Activated CD8-positive, alpha-beta memory T cell treated with anti-CD3 and anti-CD28 coated beads for 48 hours (primary cell): ENCODE measurements around the gene DUSP21.
"Not testable (repeated sequence)": the region's sequence is repeated elsewhere in the genome, so short reads cannot be mapped to it uniquely, and the experiment has no call there.

Source experiments
- DNase-seq, 3 experiments: peaks; one replicate each; pipeline ENCODE4 v3.0.0-alpha.2; 2020; ENCODE audit warnings: low read depth in 2 of 3, low spot score in 2 of 3

The DUSP21 gene

GRCh38 chrX:44843753-44844152, at the start of gene DUSP21:
DUSP21 (plus strand) TSS chrX:44844021; CDS start chrX:44844133, 112 bp downstream.
- DNase-seq: no peak

DNA sequence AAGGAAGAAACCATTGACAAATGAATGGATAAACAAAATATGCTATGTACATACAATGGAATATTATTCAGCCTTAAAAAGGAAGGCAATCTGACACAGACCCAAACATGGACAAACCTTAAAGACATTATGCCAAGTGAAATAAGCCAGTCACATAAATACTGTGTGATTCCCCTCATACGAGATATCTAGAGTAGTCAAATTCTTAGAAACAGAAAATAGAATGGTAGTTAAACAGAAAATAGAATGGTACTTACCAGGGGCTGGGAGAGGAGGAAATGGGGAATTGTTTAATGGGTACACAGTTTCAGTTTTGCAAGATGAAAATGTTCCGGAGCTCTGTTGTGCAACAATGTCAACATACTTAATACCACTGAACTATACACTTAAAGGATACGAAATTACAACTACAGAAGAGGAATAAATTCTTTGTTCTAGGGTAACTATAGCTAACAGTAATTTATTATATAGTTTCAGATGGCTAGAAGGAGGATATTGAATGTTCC, 47.8 kb upstream of the DUSP21 start:
- no peak for DNase-seq

GRCh38 chrX:44802613-44803012, 41.2 kb upstream of the DUSP21 start:
- no peak for DNase-seq

GRCh38 chrX:44815681-44816080, 28.1 kb upstream of the DUSP21 start:
- no peak for DNase-seq

- no peak for DNase-seq
Observed at GRCh38 chrX:44816367-44816766, 27.5 kb upstream of the DUSP21 start.

DNA sequence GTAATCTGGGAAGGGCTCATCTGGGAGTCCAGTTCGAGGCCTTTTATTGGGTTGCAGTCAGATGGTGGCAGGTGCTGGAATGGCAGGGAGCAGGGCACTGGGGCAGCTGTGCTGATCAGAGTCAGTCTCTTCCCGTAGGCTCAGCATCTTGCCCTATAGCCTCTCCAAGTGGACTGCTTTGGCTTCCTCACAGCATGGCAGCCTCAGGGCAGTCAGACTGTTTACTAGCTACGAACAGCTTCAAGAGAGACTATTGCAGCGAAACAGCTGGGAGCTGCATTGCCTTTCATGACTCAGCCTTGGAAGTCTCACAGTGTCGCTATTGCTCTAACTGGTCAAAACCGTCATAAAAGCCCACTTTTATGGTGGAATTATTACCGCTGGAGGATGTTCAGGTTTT, 26.8 kb upstream of the DUSP21 start:
- no peak for DNase-seq

DNA sequence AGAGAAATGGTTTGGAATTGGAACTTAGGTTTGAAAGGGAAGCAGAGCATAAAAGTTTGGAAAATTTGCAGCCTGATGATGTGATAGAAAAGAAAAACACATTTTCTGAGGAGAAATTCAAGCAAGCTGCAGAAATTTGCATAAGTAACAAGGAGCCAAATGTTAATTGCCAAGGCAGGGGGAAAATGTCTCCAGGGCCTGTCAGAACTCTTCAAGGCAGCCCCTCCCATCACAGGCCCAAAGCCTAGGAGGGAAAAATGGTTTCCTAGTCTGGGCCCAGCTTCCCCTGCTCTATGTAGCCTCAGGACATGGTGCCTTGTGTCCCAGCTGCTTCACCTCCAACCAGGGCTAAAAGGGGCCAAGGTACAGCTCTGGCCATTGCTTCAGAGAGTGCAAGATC, 21.2 kb upstream of the DUSP21 start:
- no peak for DNase-seq

- not testable (repeated sequence) for DNase-seq
Observed at GRCh38 chrX:44823193-44823592, 20.6 kb upstream of the DUSP21 start.

DNA sequence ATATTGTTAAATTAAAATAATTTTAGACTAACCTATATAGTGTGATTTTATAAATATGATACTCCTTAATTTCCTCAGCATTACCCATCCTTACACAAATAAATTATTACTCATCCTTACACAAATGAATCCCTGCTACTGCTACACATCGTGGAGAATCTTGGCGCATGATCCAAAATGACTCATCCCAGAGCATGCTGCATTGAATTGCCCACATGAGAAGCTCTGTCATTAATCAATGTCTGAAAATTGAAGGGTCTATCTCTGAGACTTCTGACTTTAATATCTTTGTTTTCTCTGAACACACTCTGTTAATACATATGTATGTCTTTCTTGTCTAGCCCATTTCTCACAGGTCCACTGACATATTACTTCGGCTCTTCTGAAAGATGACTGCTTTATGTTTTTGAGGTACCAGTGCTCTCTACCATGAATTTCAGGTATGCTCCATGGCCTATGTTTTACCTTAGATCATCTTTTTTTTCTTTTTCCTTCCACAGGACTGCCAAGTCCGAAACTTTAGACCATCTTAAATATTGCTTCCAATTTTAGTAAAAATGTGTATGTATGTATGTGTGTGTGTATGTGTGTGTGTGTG, 15.7 kb upstream of the DUSP21 start:
- no peak for DNase-seq

- no peak for DNase-seq
Observed at GRCh38 chrX:44829832-44830231, 14.0 kb upstream of the DUSP21 start.

GRCh38 chrX:44842550-44843317, 1.1 kb upstream of the DUSP21 start:
- no peak for DNase-seq

DNA sequence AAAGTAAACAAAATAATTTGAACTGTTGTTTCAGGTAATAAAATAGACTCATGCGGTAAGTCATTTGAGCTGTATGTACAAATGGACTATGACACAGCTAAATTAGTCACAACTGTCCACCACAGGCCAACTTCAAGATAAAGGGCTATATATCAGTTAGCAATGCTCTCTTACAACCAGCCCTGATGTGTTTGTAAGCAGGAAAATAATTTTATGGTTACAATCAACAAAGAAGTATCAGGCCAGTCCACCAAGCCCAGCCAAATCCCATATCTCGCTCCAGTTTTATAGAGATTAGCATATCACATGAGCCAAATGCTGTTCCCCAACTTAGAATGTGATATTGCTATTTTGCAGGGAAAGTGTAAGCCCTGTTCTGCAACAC, 511 bp upstream of the DUSP21 start:
- no peak for DNase-seq

GRCh38 chrX:44844204-44844603, 383 bp downstream of the DUSP21 start:
- DNase-seq: no peak

GRCh38 chrX:44850891-44851290, 7.1 kb downstream of the DUSP21 start:
- DNase-seq: not testable (repeated sequence)

GRCh38 chrX:44871114-44871645, 27.4 kb downstream of the DUSP21 start:
- DNase-seq: no peak

DNA sequence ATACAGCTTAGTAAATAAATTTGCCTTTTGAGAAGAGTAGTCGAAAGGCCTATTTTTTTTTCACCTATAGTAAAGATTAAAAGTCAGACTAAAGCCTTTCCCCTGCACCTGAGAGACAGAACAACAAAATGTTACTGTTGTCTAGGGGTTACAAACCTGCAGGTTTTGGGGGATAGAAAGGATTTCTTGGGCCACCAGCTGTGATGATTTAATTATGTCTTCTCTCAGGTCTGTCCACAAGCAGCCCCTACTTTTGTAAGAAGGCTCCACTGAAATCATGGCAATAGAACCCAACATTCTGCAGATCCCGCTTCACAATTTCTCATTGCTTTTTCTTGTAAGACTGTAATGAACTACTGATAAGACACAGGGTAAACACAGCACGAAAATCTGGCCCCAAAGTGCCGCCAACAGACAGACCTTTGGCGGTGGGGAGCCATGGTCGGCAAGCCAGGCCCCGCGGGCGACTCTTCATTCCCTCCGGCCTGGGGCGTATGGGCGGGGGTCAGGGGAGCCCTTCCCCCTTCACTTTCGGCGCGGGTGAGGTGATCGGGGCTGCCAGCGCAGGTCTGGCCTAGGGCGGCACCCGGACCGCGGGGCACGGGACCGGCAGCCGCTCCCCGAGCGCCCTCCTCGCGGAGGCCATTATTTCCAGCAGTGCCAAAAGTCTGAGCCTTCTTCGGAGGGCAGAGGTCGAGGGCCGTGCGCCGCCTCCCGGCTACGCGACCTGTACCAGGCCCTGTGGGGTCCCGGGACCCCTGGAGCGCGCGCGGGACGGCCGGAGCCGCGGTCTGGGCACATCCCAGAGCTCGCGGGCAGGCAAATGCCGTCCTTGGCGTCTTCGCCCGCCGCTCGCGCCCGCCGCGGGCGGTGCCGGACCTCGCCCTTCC, 28.4 kb downstream of the DUSP21 start:
- DNase-seq: no peak

- peak; percentile 80 to 99 (median 96) for DNase-seq
Observed at GRCh38 chrX:44872821-44873414, 29.1 kb downstream of the DUSP21 start, which contains the start of gene KDM6A. KDM6A (plus strand) TSS chrX:44873188; CDS start chrX:44873552, 364 bp downstream.

GRCh38 chrX:44873415-44874276, 29.8 kb downstream of the DUSP21 start:
- peak in 2 of 3 experiments; percentile 25 to 30 for DNase-seq

- peak in 2 of 3 experiments; percentile 6 to 7 for DNase-seq
Observed at GRCh38 chrX:44874420-44875184, 30.8 kb downstream of the DUSP21 start.
